K562 (cell line): Measurements from ENCODE around the gene STEAP1B. TPM values are rescaled to one million over a fixed set of nuclear protein-coding genes. Genes with fewer than 3 reads are reported as not detected.

Experiments used
- ATAC-seq: fragments of 200-7000 bp; cut with Tn5 transposase; 3 replicates; pipeline ENCODE4 v1.9.1; 2020; ENCODE audit warnings: moderate library complexity
- BruUV-seq: library from RNA; stranded (reverse); fragments of 400-500 nt; replicated peaks from 2 replicates; lab custom pipeline; 2021; lab: Mats Ljungman, UMichigan
- CTCF ChIA-PET: fragments of 300-600 bp; formaldehyde crosslinking; extraction: SDS; loops from one replicate; lab custom pipeline; 2021; ENCODE audit warnings: low intra/inter-chr PET ratio; lab: Yijun Ruan, JAX
- POLR2A ChIA-PET: fragments of 300-600, 350-650 bp; sonication (Branson Sonifier 250); formaldehyde crosslinking; extraction: SDS; loops from one replicate; lab custom pipeline; 2021; ENCODE audit warnings: antibody characterized with exemption, inconsistent platforms; lab: Yijun Ruan, JAX
- DNase-seq, 4 experiments: peaks; one replicate each; pipeline versions ENCODE4 v3.0.0 to v3.0.0-alpha.2; 2011 to 2018; ENCODE audit warnings: low spot score in 3 of 4, mixed read lengths in 3 of 4; ENCODE audit errors: extremely low read depth in 1 of 4
- FAIRE-seq: peaks from 2 replicates; lab custom pipeline; 2011; peaks lifted over from hg19 to GRCh38; lab: Jason Lieb, UNC
- H2AFZ ChIP-seq: 2 replicates; pipeline ENCODE4 v1.6.0; 2011; ENCODE audit warnings: low read depth, low read length, control low read depth, inconsistent platforms
- H3K27ac ChIP-seq: fragments of 200-600 bp; 3 replicates; pipeline ENCODE4 v1.8.0; 2011; ENCODE audit warnings: low read depth, mild to moderate bottlenecking, control low read depth, inconsistent platforms, low read length, moderate library complexity, mixed read lengths; ENCODE audit errors: extremely low read depth
- H3K27me3 ChIP-seq, 2 experiments: fragments of 300-600 bp in 1 of 2; 2 replicates in 1 of 2; 3 replicates in 1 of 2; pipeline versions ENCODE4 v1.6.0 to v1.8.0; 2011; ENCODE audit warnings: inconsistent platforms in 2 of 2, low read length in 2 of 2, mild to moderate bottlenecking in 1 of 2, mixed read lengths in 1 of 2, moderate library complexity in 1 of 2; ENCODE audit not compliant: control insufficient read depth in 2 of 2, insufficient read depth in 2 of 2
- H3K36me3 ChIP-seq: fragments of 300-600 bp; 3 replicates; pipeline ENCODE4 v1.8.0; 2011; ENCODE audit warnings: mild to moderate bottlenecking, low read length, inconsistent platforms; ENCODE audit not compliant: control insufficient read depth, insufficient read depth
- H3K4me1 ChIP-seq, 2 experiments: fragments of 200-600 bp in 1 of 2; replicated peaks in 1 of 2; 2 replicates in 1 of 2; 3 replicates in 1 of 2; pipeline versions ENCODE4 v1.5.1 to v1.8.0; 2011; ENCODE audit warnings: inconsistent platforms in 2 of 2, low read length in 2 of 2, mild to moderate bottlenecking in 1 of 2, mixed read lengths in 1 of 2, moderate library complexity in 1 of 2; ENCODE audit not compliant: control insufficient read depth in 2 of 2, insufficient read depth in 2 of 2
- H3K4me2 ChIP-seq: 2 replicates; pipeline ENCODE4 v1.6.1; 2011; ENCODE audit warnings: low read length, control low read depth, inconsistent platforms, mixed read lengths; ENCODE audit not compliant: insufficient read depth
- H3K4me3 ChIP-seq: fragments of 200-600 bp; sonication (generic), shearing (Covaris generic); 2 replicates; pipeline ENCODE4 v1.5.1; 2016; ENCODE audit warnings: control low read depth, inconsistent platforms
- H3K79me2 ChIP-seq: fragments of 200-600 bp; 3 replicates; pipeline ENCODE4 v1.8.0; 2011; ENCODE audit warnings: low read length, inconsistent platforms; ENCODE audit not compliant: control insufficient read depth, insufficient read depth
- H3K9ac ChIP-seq, 2 experiments: 2 replicates each; pipeline versions ENCODE4 v1.6.0 to v1.6.1; 2011; ENCODE audit warnings: low read depth in 2 of 2, low read length in 2 of 2, control low read depth in 1 of 2, inconsistent platforms in 1 of 2, mild to moderate bottlenecking in 1 of 2, mixed read lengths in 1 of 2; ENCODE audit not compliant: insufficient read depth in 1 of 2
- H3K9me1 ChIP-seq: one replicate; pipeline ENCODE4 v1.6.0; 2011; ENCODE audit warnings: inconsistent platforms, mild to moderate bottlenecking, low read length, moderate library complexity; ENCODE audit not compliant: control insufficient read depth, insufficient read depth
- H3K9me3 ChIP-seq: replicated peaks from 2 replicates; pipeline ENCODE4 v1.5.1; 2011; ENCODE audit warnings: low read depth, low read length, inconsistent platforms; ENCODE audit not compliant: control insufficient read depth, insufficient read depth
- H4K20me1 ChIP-seq: replicated peaks from 2 replicates; pipeline ENCODE4 v1.6.1; 2011; ENCODE audit warnings: low read length, inconsistent platforms, mixed read lengths; ENCODE audit not compliant: control insufficient read depth, insufficient read depth
- DNMT1 ChIP-seq: fragments of 450-650 bp; IDR thresholded peaks from 2 replicates; pipeline ENCODE4 v1.6.1; 2016; ENCODE audit warnings: antibody characterized with exemption, mild to moderate bottlenecking
- ELF4 ChIP-seq: fragments of 450-650 bp; formaldehyde crosslinking; IDR thresholded peaks from 2 replicates; pipeline ENCODE4 v1.4.0; 2022; ENCODE audit warnings: missing genetic modification characterization
- FOXM1 ChIP-seq, 2 experiments: fragments of 450-650 bp in 1 of 2; sonication (generic) in 1 of 2; formaldehyde crosslinking in 1 of 2; IDR thresholded peaks; 2 replicates each; pipeline versions ENCODE4 v1.6.1 to v1.9.0; 2017 to 2022; ENCODE audit warnings: low read depth in 2 of 2, mild to moderate bottlenecking in 2 of 2, missing genetic modification reagents in 1 of 2, moderate library complexity in 1 of 2
- RBM14 ChIP-seq: fragments of 200-400 bp; formaldehyde crosslinking; IDR thresholded peaks from 2 replicates; pipeline ENCODE4 v1.6.1; 2018; ENCODE audit warnings: low read depth, mild to moderate bottlenecking, low read length, moderate library complexity, borderline replicate concordance; ENCODE audit not compliant: insufficient read depth
- RBM17 ChIP-seq: fragments of 200-400 bp; formaldehyde crosslinking; IDR thresholded peaks from 2 replicates; pipeline ENCODE4 v1.6.1; 2017; ENCODE audit warnings: low read depth, mild to moderate bottlenecking, low read length, borderline replicate concordance
- WGBS: fragments of 100-300 bp; shearing (Covaris generic); methylation state at CpG from one replicate; pipeline ENCODE4 v1.1.6; 2016; ENCODE audit warnings: low coverage, mixed read lengths; ENCODE audit not compliant: insufficient coverage; ENCODE audit errors: missing lambda C conversion rate; 5-methylcytosine and 5-hydroxymethylcytosine counted together
- in situ Hi-C: fragments of 300-500 bp; cut with MboI; formaldehyde crosslinking; loops from 4 replicates; pipeline ENCODE4 v1.15.0; 2018; ENCODE audit warnings: inconsistent platforms, mixed read lengths
- intact Hi-C: fragments of 100-400 bp; cut with micrococcal nuclease; formaldehyde crosslinking; loops from 2 replicates; pipeline ENCODE4 v1.14.2; 2022
- polyA plus RNA-seq, 8 experiments: library from polyadenylated mRNA; depleted of rRNA in 4 of 8; stranded (reverse) in 5 of 8; unstranded in 3 of 8; fragments of >200 nt; fragmentation: Nextera tagmentation in 2 of 8; fragmentation: Illumina TruSeq in 1 of 8; extraction: Ambion mirVana in 2 of 8; extraction: Trizol in 1 of 8; gene quantifications; 2 replicates each; pipeline versions ENCODE4 v1.2.1 to v1.2.3, GENCODE V29; 2011 to 2014; ENCODE audit warnings: inconsistent platforms in 1 of 8, missing spikeins in 1 of 8
- total RNA-seq, 7 experiments: library from RNA; depleted of rRNA in 6 of 7; stranded (reverse); fragments of >200 nt in 6 of 7; fragmentation: Illumina TruSeq in 2 of 7; extraction: Trizol in 2 of 7; gene quantifications; 2 replicates each; pipeline versions ENCODE4 v1.2.1 to v1.2.3, GENCODE V29; 2011 to 2021; ENCODE audit warnings: low replicate concordance in 1 of 7
- TF ChIP-seq, protein P1 (sequence below): fragments of 450-650 bp; formaldehyde crosslinking; IDR thresholded peaks from 2 replicates; pipeline ENCODE4 v1.4.0; 2022; ENCODE audit warnings: missing genetic modification characterization
- TF ChIP-seq, protein P2 (sequence below): fragments of 450-650 bp; IDR thresholded peaks from 2 replicates; pipeline ENCODE4 v1.6.1; 2018; ENCODE audit not compliant: partially characterized antibody

Gene STEAP1B
- total and polyA plus RNA-seq, 9 of the 15 experiments (the other 6 are each of a cell fraction or from before 2014, with no cell fraction given): 20.0 to 38.5 (median 30.6) TPM

DNA sequence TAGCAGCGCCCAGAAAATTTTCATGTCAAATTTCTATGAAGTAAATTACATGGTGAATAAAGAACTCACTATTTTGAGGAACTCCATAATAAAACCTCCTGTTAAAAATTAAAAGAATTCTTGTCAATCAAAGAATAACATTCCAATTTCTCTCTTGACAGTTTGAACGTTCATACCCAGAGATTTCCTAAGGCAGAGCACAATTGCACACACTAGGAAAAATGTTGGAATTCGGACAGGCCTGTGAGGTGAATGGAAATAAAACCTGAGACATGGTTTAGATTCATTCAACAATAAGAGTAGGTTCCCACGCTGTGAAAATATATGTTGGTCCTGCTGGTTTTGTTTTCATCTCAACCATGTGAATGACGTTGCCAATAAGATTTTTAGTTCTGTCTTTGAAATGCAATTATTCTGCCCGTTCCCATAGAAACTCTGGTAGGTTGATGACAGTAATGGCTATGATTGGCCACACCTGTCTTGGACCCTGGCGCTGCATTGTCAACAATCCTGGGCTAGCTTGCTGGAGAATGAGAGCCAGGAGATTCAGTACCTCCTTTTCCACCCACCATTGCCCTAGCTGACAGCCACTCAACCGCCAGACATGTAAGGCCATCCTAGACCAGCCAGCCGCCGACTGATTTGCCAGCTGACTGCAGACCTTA, 99.7 kb downstream of the STEAP1B start:
- no peak for ATAC-seq
- CTCF ChIA-PET: no interaction called here
- Histone ChIP-seq H3K27me3 (no peaks in the 10 kb centered on the region), H2AFZ (no peak overlapping the region), H3K4me2 (no peak overlapping the region), H3K9ac (no peak overlapping the region), H3K79me2 (no peaks in the 10 kb centered on the region), H4K20me1 (no peaks in the 10 kb centered on the region), H3K4me3 (no peak overlapping the region), H3K9me1 (no peaks in the 10 kb centered on the region), H3K9me3 (no peaks in the 10 kb centered on the region), H3K4me1 (peaks cover 4 to 13% of the 10 kb centered on the region in 2 experiments; a peak in 3 of 5 replicates), H3K27ac (no peak overlapping the region), H3K36me3 (no peaks in the 10 kb centered on the region)
- FAIRE-seq: no peak
- POLR2A ChIA-PET: interaction anchor here (0.7 kb wide), 2 partner anchors 10 to 180 kb away, joined by 3 to 4 read pairs; no protein-coding TSS in a partner anchor
- intact Hi-C loops (no loop called here), in situ Hi-C loops (no loop called here)
- WGBS: 39% methylated on average over 9 of the region's 10 CpGs
- BruUV-seq: no TSS peak
- no peak for DNase-seq
- TF ChIP-seq ELF4 (no peak), DNMT1 (no peak), FOXM1 (IDR thresholded peaks at IDR 0.05; ENCODE audit: low read depth) (no peak), FOXM1 (CRISPR knock-in tag; IDR thresholded peaks at IDR 0.05; ENCODE audit: low read depth) (no peak), RBM17 (no peak), RBM14 (no peak)
- TF ChIP-seq, protein P1, sequence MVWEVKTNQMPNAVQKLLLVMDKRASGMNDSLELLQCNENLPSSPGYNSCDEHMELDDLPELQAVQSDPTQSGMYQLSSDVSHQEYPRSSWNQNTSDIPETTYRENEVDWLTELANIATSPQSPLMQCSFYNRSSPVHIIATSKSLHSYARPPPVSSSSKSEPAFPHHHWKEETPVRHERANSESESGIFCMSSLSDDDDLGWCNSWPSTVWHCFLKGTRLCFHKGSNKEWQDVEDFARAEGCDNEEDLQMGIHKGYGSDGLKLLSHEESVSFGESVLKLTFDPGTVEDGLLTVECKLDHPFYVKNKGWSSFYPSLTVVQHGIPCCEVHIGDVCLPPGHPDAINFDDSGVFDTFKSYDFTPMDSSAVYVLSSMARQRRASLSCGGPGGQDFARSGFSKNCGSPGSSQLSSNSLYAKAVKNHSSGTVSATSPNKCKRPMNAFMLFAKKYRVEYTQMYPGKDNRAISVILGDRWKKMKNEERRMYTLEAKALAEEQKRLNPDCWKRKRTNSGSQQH (CRISPR knock-in tag): no peak
- TF ChIP-seq, protein P2, sequence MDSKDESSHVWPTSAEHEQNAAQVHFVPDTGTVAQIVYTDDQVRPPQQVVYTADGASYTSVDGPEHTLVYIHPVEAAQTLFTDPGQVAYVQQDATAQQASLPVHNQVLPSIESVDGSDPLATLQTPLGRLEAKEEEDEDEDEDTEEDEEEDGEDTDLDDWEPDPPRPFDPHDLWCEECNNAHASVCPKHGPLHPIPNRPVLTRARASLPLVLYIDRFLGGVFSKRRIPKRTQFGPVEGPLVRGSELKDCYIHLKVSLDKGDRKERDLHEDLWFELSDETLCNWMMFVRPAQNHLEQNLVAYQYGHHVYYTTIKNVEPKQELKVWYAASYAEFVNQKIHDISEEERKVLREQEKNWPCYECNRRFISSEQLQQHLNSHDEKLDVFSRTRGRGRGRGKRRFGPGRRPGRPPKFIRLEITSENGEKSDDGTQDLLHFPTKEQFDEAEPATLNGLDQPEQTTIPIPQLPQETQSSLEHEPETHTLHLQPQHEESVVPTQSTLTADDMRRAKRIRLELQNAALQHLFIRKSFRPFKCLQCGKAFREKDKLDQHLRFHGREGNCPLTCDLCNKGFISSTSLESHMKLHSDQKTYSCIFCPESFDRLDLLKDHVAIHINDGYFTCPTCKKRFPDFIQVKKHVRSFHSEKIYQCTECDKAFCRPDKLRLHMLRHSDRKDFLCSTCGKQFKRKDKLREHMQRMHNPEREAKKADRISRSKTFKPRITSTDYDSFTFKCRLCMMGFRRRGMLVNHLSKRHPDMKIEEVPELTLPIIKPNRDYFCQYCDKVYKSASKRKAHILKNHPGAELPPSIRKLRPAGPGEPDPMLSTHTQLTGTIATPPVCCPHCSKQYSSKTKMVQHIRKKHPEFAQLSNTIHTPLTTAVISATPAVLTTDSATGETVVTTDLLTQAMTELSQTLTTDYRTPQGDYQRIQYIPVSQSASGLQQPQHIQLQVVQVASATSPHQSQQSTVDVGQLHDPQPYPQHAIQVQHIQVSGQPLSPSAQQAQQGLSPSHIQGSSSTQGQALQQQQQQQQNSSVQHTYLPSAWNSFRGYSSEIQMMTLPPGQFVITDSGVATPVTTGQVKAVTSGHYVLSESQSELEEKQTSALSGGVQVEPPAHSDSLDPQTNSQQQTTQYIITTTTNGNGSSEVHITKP: no peak
